ENCODE measurements around the gene SLA2.

The SLA2 gene

GRCh38 chr20:36629719-36630681 lies 16.0 kb downstream of the SLA2 start:
- TF ChIP-seq CTCF (IDR thresholded peaks at IDR 0.05): no peak
- Histone ChIP-seq H3K4me3 (no peak overlapping the region), H3K9me3 (no peaks in the 10 kb centered on the region), H3K4me1 (no peaks in the 10 kb centered on the region), H3K36me3 (no peaks in the 10 kb centered on the region), H3K27me3 (no peaks in the 10 kb centered on the region), H3K27ac (no peak overlapping the region)
- intact Hi-C loops (cut with DNase I; ENCODE audit: low total_unique reads): no loop called here
- DNase-seq: no peak

- H3K4me1 ChIP-seq: no peaks in the 10 kb centered on the region
- H3K36me3 ChIP-seq: no peaks in the 10 kb centered on the region
- intact Hi-C loops (cut with DNase I; ENCODE audit: low total_unique reads): no loop called here
- no peaks in the 10 kb centered on the region for H3K27me3 ChIP-seq
- TF ChIP-seq CTCF (IDR thresholded peaks at IDR 0.05): no peak
- no peak overlapping the region for H3K4me3 ChIP-seq
- no peak overlapping the region for H3K27ac ChIP-seq
- no peak for DNase-seq
- no peaks in the 10 kb centered on the region for H3K9me3 ChIP-seq
Observed at GRCh38 chr20:36628076-36628475, 17.9 kb downstream of the SLA2 start.

- Histone ChIP-seq H3K9me3 (no peaks in the 10 kb centered on the region), H3K4me1 (no peaks in the 10 kb centered on the region), H3K27ac (no peak overlapping the region), H3K4me3 (no peak overlapping the region), H3K27me3 (no peaks in the 10 kb centered on the region), H3K36me3 (no peaks in the 10 kb centered on the region)
- TF ChIP-seq CTCF (IDR thresholded peaks at IDR 0.05): no peak
- intact Hi-C loops (cut with DNase I; ENCODE audit: low total_unique reads): no loop called here
- no peak for DNase-seq
Observed at GRCh38 chr20:36624944-36625324, 21.1 kb downstream of the SLA2 start.

DNA sequence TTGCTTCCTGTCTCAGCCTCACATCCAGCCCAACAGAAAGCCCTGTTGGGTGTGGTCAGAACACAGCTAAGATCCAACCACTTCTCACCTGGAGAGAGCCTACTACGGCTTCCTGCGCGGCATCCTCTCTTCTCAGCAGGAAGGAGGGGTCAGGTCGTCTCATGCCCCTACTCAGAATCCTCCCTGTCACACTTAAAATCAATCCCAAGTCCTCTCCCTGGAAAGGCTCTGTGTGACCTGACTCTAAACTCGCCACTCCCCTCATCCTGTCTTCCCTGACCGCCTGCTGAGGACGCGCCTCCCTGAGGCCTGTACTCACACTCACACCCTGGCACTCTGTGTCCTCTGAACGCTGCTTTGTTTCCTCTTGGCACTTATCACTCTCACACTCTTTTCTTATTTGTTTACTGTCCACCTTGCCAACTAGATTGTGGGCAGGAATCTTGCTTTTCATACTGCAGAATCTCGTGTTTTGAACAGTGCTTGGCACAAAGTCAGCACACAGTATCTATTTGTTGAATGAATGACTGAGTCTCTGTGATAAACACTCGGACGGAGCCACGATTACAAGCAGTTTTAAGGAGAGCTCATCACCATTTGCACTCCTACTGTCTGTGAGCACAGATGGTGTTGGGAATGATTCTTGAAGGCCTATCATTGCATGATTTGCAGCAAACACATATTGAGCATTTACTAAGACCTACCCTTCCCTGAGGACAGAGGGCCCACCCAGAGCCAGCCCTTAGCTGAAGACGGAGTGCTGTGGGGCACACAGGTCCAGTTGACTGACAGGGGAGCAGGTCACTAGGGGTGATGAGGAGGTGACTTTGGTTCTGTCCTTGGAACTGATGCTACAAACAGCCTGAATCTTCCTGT lies 21.7 kb downstream of the SLA2 start:
- Histone ChIP-seq H3K4me3 (no peak overlapping the region), H3K4me1 (no peaks in the 10 kb centered on the region), H3K27me3 (no peaks in the 10 kb centered on the region), H3K9me3 (no peaks in the 10 kb centered on the region), H3K36me3 (no peaks in the 10 kb centered on the region), H3K27ac (no peak overlapping the region)
- no peak for DNase-seq
- no peak for TF ChIP-seq CTCF (IDR thresholded peaks at IDR 0.05)
- intact Hi-C loops (cut with DNase I; ENCODE audit: low total_unique reads): no loop called here

DNA sequence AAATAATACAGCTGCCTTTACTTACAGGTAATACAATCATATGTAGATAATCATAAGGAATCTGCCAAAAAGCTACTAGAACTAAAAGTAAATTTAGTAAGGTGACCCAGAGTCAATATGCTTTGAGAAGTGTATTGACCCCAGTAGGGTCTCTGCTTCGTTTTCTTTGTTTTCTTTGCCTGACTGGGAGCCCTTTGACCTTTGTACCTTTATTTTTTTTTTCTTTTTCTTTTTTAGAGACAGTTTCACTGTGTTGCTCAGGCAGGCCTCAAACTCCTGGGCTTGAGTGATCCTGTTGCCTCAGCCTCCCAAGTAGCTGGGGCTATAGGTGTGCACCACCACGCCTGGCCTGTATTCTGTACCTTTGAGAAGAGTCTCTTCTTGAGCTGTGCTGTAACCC lies 22.6 kb downstream of the SLA2 start:
- Histone ChIP-seq H3K4me1 (no peaks in the 10 kb centered on the region), H3K36me3 (no peaks in the 10 kb centered on the region), H3K27ac (no peak overlapping the region), H3K27me3 (no peaks in the 10 kb centered on the region), H3K9me3 (no peaks in the 10 kb centered on the region), H3K4me3 (no peak overlapping the region)
- DNase-seq: no peak
- intact Hi-C loops (cut with DNase I; ENCODE audit: low total_unique reads): no loop called here
- TF ChIP-seq CTCF (IDR thresholded peaks at IDR 0.05): no peak
